Measurements from ENCODE around the gene TSKS.

TSKS gene

GRCh38 chr19:49790866-49791265 lies 27.8 kb upstream of the TSKS start:
- TF ChIP-seq TCF12 (IDR thresholded peaks at IDR 0.05; ENCODE audit: low read depth) (no peak), TAF1 (IDR thresholded peaks at IDR 0.05; ENCODE audit: low read depth) (no peak)

GRCh38 chr19:49788857-49789256 lies 25.8 kb upstream of the TSKS start:
- TF ChIP-seq FOXM1 (IDR thresholded peaks at IDR 0.05; ENCODE audit: borderline replicate concordance, low read depth) (no peak), NFIC (IDR thresholded peaks at IDR 0.05) (no peak), TAF1 (IDR thresholded peaks at IDR 0.05; ENCODE audit: low read depth) (no peak), YY1 (IDR thresholded peaks at IDR 0.05; ENCODE audit: low read depth) (no peak), ZBTB7A (IDR thresholded peaks at IDR 0.05; ENCODE audit: low read depth) (no peak), USF1 (IDR thresholded peaks at IDR 0.05) (no peak)

- TF ChIP-seq FOXM1 (IDR thresholded peaks at IDR 0.05; ENCODE audit: borderline replicate concordance, low read depth) (no peak), YY1 (IDR thresholded peaks at IDR 0.05; ENCODE audit: low read depth) (no peak), TEAD4 (IDR thresholded peaks at IDR 0.05) (no peak), CREB1 (IDR thresholded peaks at IDR 0.05; ENCODE audit: low read depth) (no peak), TCF12 (IDR thresholded peaks at IDR 0.05; ENCODE audit: low read depth) (no peak), CEBPB (IDR thresholded peaks at IDR 0.05) (no peak), REST (IDR thresholded peaks at IDR 0.05; ENCODE audit: low read depth) (no peak), USF1 (IDR thresholded peaks at IDR 0.05) (no peak), EP300 (IDR thresholded peaks at IDR 0.05; ENCODE audit: borderline replicate concordance) (no peak), MAX (IDR thresholded peaks at IDR 0.05) (no peak), RAD21 (IDR thresholded peaks at IDR 0.05; ENCODE audit: low read depth) (no peak), TAF1 (IDR thresholded peaks at IDR 0.05; ENCODE audit: low read depth) (no peak), EGR1 (IDR thresholded peaks at IDR 0.05) (no peak), NFIC (IDR thresholded peaks at IDR 0.05) (no peak), ZBTB7A (IDR thresholded peaks at IDR 0.05; ENCODE audit: low read depth) (no peak)
Observed at GRCh38 chr19:49787746-49788145, 24.6 kb upstream of the TSKS start.

GRCh38 chr19:49786376-49786820 lies 23.3 kb upstream of the TSKS start:
- no peak for TF ChIP-seq REST (IDR thresholded peaks at IDR 0.05; ENCODE audit: low read depth)
- TF ChIP-seq CREB1 (IDR thresholded peaks at IDR 0.05; ENCODE audit: low read depth) = no peak
- TF ChIP-seq MAX (IDR thresholded peaks at IDR 0.05) = no peak
- no peak for TF ChIP-seq TCF12 (IDR thresholded peaks at IDR 0.05; ENCODE audit: low read depth)
- no peak for TF ChIP-seq USF1 (IDR thresholded peaks at IDR 0.05)
- TF ChIP-seq CEBPB (IDR thresholded peaks at IDR 0.05) = no peak
- no peak for TF ChIP-seq ZBTB7A (IDR thresholded peaks at IDR 0.05; ENCODE audit: low read depth)
- TF ChIP-seq EGR1 (IDR thresholded peaks at IDR 0.05) = no peak
- no peak for TF ChIP-seq TEAD4 (IDR thresholded peaks at IDR 0.05)
- no peak for TF ChIP-seq FOXM1 (IDR thresholded peaks at IDR 0.05; ENCODE audit: borderline replicate concordance, low read depth)
- TF ChIP-seq NFIC (IDR thresholded peaks at IDR 0.05) = no peak
- TF ChIP-seq TAF1 (IDR thresholded peaks at IDR 0.05; ENCODE audit: low read depth) = no peak
- no peak for TF ChIP-seq EP300 (IDR thresholded peaks at IDR 0.05; ENCODE audit: borderline replicate concordance)
- no peak for TF ChIP-seq RAD21 (IDR thresholded peaks at IDR 0.05; ENCODE audit: low read depth)
- no peak for TF ChIP-seq YY1 (IDR thresholded peaks at IDR 0.05; ENCODE audit: low read depth)

GRCh38 chr19:49782515-49782914 lies 19.4 kb upstream of the TSKS start:
- no peak for TF ChIP-seq TAF1 (IDR thresholded peaks at IDR 0.05; ENCODE audit: low read depth)
- no peak for TF ChIP-seq NFIC (IDR thresholded peaks at IDR 0.05)
- no peak for TF ChIP-seq CREB1 (IDR thresholded peaks at IDR 0.05; ENCODE audit: low read depth)
- no peak for TF ChIP-seq CEBPB (IDR thresholded peaks at IDR 0.05)
- no peak for TF ChIP-seq REST (IDR thresholded peaks at IDR 0.05; ENCODE audit: low read depth)
- TF ChIP-seq EGR1 (IDR thresholded peaks at IDR 0.05) = no peak
- no peak for TF ChIP-seq USF1 (IDR thresholded peaks at IDR 0.05)
- no peak for TF ChIP-seq YY1 (IDR thresholded peaks at IDR 0.05; ENCODE audit: low read depth)
- TF ChIP-seq TEAD4 (IDR thresholded peaks at IDR 0.05) = no peak
- no peak for TF ChIP-seq TCF12 (IDR thresholded peaks at IDR 0.05; ENCODE audit: low read depth)
- no peak for TF ChIP-seq EP300 (IDR thresholded peaks at IDR 0.05; ENCODE audit: borderline replicate concordance)
- TF ChIP-seq FOXM1 (IDR thresholded peaks at IDR 0.05; ENCODE audit: borderline replicate concordance, low read depth) = no peak
- no peak for TF ChIP-seq RAD21 (IDR thresholded peaks at IDR 0.05; ENCODE audit: low read depth)
- TF ChIP-seq ZBTB7A (IDR thresholded peaks at IDR 0.05; ENCODE audit: low read depth) = no peak
- TF ChIP-seq MAX (IDR thresholded peaks at IDR 0.05) = no peak
